Adipocyte (in vitro differentiated cells): ENCODE data around the gene PRODH.
"Not testable (repeated sequence)": the region's sequence is repeated elsewhere in the genome, so short reads cannot be mapped to it uniquely, and the experiment has no call there.

Source experiments
- DNase-seq: peaks from one replicate; pipeline ENCODE4 v3.0.0-alpha.2; 2015; ENCODE audit warnings: low read depth
- H3K27me3 ChIP-seq: replicated peaks from 2 replicates; pipeline ENCODE4 v1.7.0; 2013; ENCODE audit warnings: mild to moderate bottlenecking, low read length, moderate library complexity; ENCODE audit not compliant: control insufficient read depth, insufficient read depth
- H3K36me3 ChIP-seq: 2 replicates; pipeline ENCODE4 v1.7.0; 2013; ENCODE audit warnings: low read length, mild to moderate bottlenecking, moderate library complexity; ENCODE audit not compliant: control insufficient read depth, insufficient read depth, severe bottlenecking
- H3K4me1 ChIP-seq: 2 replicates; pipeline ENCODE4 v1.7.0; 2013; ENCODE audit warnings: mild to moderate bottlenecking, low read length, moderate library complexity; ENCODE audit not compliant: control insufficient read depth, insufficient read depth
- H3K4me3 ChIP-seq: 2 replicates; pipeline ENCODE4 v1.7.0; 2013; ENCODE audit warnings: mild to moderate bottlenecking, low read length, moderate library complexity
- H3K9ac ChIP-seq: 2 replicates; pipeline ENCODE4 v1.7.0; 2013; ENCODE audit warnings: mild to moderate bottlenecking, low read length, moderate library complexity
- H3K9me3 ChIP-seq: 2 replicates; pipeline ENCODE4 v1.7.0; 2013; ENCODE audit warnings: mild to moderate bottlenecking, low read length, moderate library complexity; ENCODE audit not compliant: control insufficient read depth

PRODH gene

GRCh38 chr22:18966748-18967147 is 30.7 kb upstream of the PRODH start:
- Histone ChIP-seq H3K4me3 (no peak overlapping the region), H3K27me3 (peaks cover 5% of the 10 kb centered on the region), H3K9ac (no peak overlapping the region), H3K36me3 (no peaks in the 10 kb centered on the region), H3K4me1 (no peaks in the 10 kb centered on the region), H3K9me3 (no peaks in the 10 kb centered on the region)
- DNase-seq: no peak

GRCh38 chr22:18965526-18966421 is 29.7 kb upstream of the PRODH start:
- H3K36me3 ChIP-seq: no peaks in the 10 kb centered on the region
- no peaks in the 10 kb centered on the region for H3K9me3 ChIP-seq
- H3K4me1 ChIP-seq: no peaks in the 10 kb centered on the region
- peaks cover 5% of the 10 kb centered on the region for H3K27me3 ChIP-seq
- H3K9ac ChIP-seq: no peak overlapping the region
- DNase-seq: no peak
- H3K4me3 ChIP-seq: no peak overlapping the region

- DNase-seq, H3K9ac ChIP-seq, H3K4me3 ChIP-seq, H3K9me3 ChIP-seq, H3K4me1 ChIP-seq, H3K27me3 ChIP-seq, H3K36me3 ChIP-seq: not testable (repeated sequence)
Measured at GRCh38 chr22:18964501-18965265, 28.6 kb upstream of the PRODH start.

GRCh38 chr22:18964051-18964450 is 28.0 kb upstream of the PRODH start:
- H3K9ac ChIP-seq, H3K27me3 ChIP-seq, DNase-seq, H3K4me1 ChIP-seq, H3K36me3 ChIP-seq, H3K4me3 ChIP-seq, H3K9me3 ChIP-seq: not testable (repeated sequence)

GRCh38 chr22:18962308-18962635 is 26.2 kb upstream of the PRODH start:
- no peaks in the 10 kb centered on the region for H3K4me1 ChIP-seq
- no peaks in the 10 kb centered on the region for H3K27me3 ChIP-seq
- no peak for DNase-seq
- no peaks in the 10 kb centered on the region for H3K9me3 ChIP-seq
- H3K9ac ChIP-seq: no peak overlapping the region
- no peaks in the 10 kb centered on the region for H3K36me3 ChIP-seq
- no peak overlapping the region for H3K4me3 ChIP-seq

GRCh38 chr22:18961632-18962307 is 25.7 kb upstream of the PRODH start:
- H3K9me3 ChIP-seq, H3K9ac ChIP-seq, H3K4me3 ChIP-seq, DNase-seq, H3K36me3 ChIP-seq, H3K4me1 ChIP-seq, H3K27me3 ChIP-seq: not testable (repeated sequence)

GRCh38 chr22:18961201-18961600 is 25.1 kb upstream of the PRODH start:
- not testable (repeated sequence) for DNase-seq, H3K4me1 ChIP-seq

GRCh38 chr22:18960166-18960820 is 24.2 kb upstream of the PRODH start:
- H3K36me3 ChIP-seq, H3K4me1 ChIP-seq, H3K9me3 ChIP-seq, H3K27me3 ChIP-seq, H3K4me3 ChIP-seq, H3K9ac ChIP-seq, DNase-seq: not testable (repeated sequence)

More at GRCh38 chr22:18961201-18961600, 25.1 kb upstream of the PRODH start:
- H3K9me3 ChIP-seq, H3K27me3 ChIP-seq, H3K4me3 ChIP-seq, H3K9ac ChIP-seq, H3K36me3 ChIP-seq: not testable (repeated sequence)

GRCh38 chr22:18959741-18960140 is 23.6 kb upstream of the PRODH start:
- not testable (repeated sequence) for H3K9ac ChIP-seq, DNase-seq, H3K4me1 ChIP-seq, H3K4me3 ChIP-seq, H3K27me3 ChIP-seq, H3K36me3 ChIP-seq, H3K9me3 ChIP-seq

- H3K36me3 ChIP-seq, H3K9me3 ChIP-seq, DNase-seq, H3K4me1 ChIP-seq, H3K9ac ChIP-seq, H3K27me3 ChIP-seq, H3K4me3 ChIP-seq: not testable (repeated sequence)
Measured at GRCh38 chr22:18959266-18959665, 23.2 kb upstream of the PRODH start.

- not testable (repeated sequence) for DNase-seq
Measured at GRCh38 chr22:18958738-18959137, 22.6 kb upstream of the PRODH start.

More at GRCh38 chr22:18958738-18959137, 22.6 kb upstream of the PRODH start:
- H3K4me1 ChIP-seq, H3K9ac ChIP-seq, H3K9me3 ChIP-seq, H3K36me3 ChIP-seq, H3K4me3 ChIP-seq, H3K27me3 ChIP-seq: not testable (repeated sequence)
